Motor neuron (in vitro differentiated cells): ENCODE data around the gene PRSS56. TPM values are rescaled to one million over a fixed set of nuclear protein-coding genes. Genes with fewer than 3 reads are reported as not detected.

ENCODE experiments used
- ATAC-seq, 8 experiments: fragments of 200-7000 bp; cut with Tn5 transposase; replicated peaks in 6 of 8; 2 replicates each; pipeline ENCODE4 v1.8.0; 2021; ENCODE audit warnings: mild to moderate bottlenecking in 8 of 8, moderate library complexity in 8 of 8
- H3K27ac ChIP-seq, 2 donors: fragments of 250-450 bp; sonication (Bioruptor Pico); 2 replicates each; pipeline ENCODE4 v1.9.0; 2021; ENCODE audit warnings: antibody characterized with exemption in 2 of 2, mild to moderate bottlenecking in 2 of 2, moderate library complexity in 1 of 2
- H3K4me1 ChIP-seq, 2 donors: fragments of 250-450 bp; sonication (Bioruptor Pico); replicated peaks in 1 of 2; 2 replicates each; pipeline ENCODE4 v1.6.1; 2021; ENCODE audit warnings: antibody characterized with exemption in 2 of 2, mild to moderate bottlenecking in 2 of 2, moderate library complexity in 1 of 2
- H3K4me3 ChIP-seq, 5 donors: fragments of 250-450 bp; sonication (Bioruptor Pico); 2 replicates each; pipeline ENCODE4 v1.9.0; 2021; ENCODE audit warnings: antibody characterized with exemption in 5 of 5, mild to moderate bottlenecking in 5 of 5, moderate library complexity in 4 of 5
- WGBS, 10 experiments: fragments of 450-650 bp; shearing (Covaris generic); methylation state at CpG; one replicate each; pipeline ENCODE4 v1.0.0; 2022; 5-methylcytosine and 5-hydroxymethylcytosine counted together
- in situ Hi-C, 9 experiments: fragments of 400-800 bp; cut with MboI; loops; one replicate each; pipeline ENCODE4 v1.15.0; 2021; ENCODE audit warnings: low sequenced_read_pairs in 9 of 9, low pct_unique_long_range_greater_than_20kb in 2 of 9; ENCODE audit not compliant: unreplicated experiment in 9 of 9
- total RNA-seq, 8 experiments: library from RNA; unstranded; fragments of 300-600 nt; gene quantifications; 2 replicates each; pipeline versions ENCODE4 v1.2.3 to v1.2.4, GENCODE V29; 2022

The PRSS56 gene
- total RNA-seq, 8 experiments from 2014 or later = 0.08 to 1.9 (median 0.58) TPM; not detected in 2

GRCh38 chr2:232501331-232501771, 18.8 kb upstream of the PRSS56 start:
- no peak overlapping the region for H3K4me3 ChIP-seq
- no peak for ATAC-seq
- WGBS, 10 experiments = 0 to 100% (median 60%) methylated on average over 1 to 3 of the region's 9 CpGs; no CpG with 5 or more reads in 5 of the 10 experiments
- H3K4me1 ChIP-seq = peaks cover 76 to 81% of the 10 kb centered on the region in 2 donors
- in situ Hi-C loops = loop anchor here in 2 of 9 experiments (25.0 kb wide), 1 partner anchor 589 kb away; no protein-coding TSS in a partner anchor
- H3K27ac ChIP-seq = peak overlapping the region; percentile 87

DNA sequence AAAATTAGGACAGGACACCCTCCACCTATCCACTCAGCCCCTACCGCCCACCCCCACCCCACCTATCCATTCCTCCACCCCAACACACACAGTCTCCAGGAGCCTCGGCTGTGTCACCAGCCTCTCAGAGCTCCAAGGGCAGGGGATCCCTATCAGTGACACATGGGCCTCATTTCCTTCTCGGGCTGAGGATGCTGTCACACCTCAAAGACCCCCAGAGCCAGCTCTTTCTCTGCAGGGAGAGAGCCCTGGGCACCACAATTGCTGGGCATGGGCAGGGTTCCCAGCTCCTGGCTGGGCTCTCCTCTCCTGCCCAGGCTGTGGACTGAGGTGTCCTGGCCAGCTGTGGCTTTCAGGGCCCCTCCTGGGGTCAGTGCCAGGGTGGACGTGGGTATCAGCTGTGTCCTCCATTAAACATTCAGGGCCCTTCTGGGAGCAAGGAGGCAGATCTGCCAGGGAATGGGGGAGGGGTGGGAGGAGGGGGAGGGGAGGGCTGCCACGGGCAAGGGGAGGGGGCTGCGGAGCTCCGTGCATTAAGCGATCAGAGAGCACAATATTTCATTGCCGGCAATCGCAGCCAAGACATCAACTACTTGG, 18.3 kb upstream of the PRSS56 start:
- Histone ChIP-seq H3K27ac (peak overlapping the region; percentile 87), H3K4me3 (no peak overlapping the region), H3K4me1 (peaks cover 76 to 81% of the 10 kb centered on the region in 2 donors)
- in situ Hi-C loops = loop anchor here in 2 of 9 experiments (25.0 kb wide), 1 partner anchor 590 kb away; no protein-coding TSS in a partner anchor
- WGBS, 10 experiments = no CpG with 5 or more reads among the region's 10 CpGs
- ATAC-seq = no peak

GRCh38 chr2:232502511-232502910, 17.7 kb upstream of the PRSS56 start:
- peaks cover 76 to 81% of the 10 kb centered on the region in 2 donors for H3K4me1 ChIP-seq
- ATAC-seq = peak in 5 of 8 experiments; percentile 7 to 45 (median 23)
- in situ Hi-C loops = loop anchor here in 2 of 9 experiments (25.0 kb wide), 1 partner anchor 590 kb away; no protein-coding TSS in a partner anchor
- peak overlapping the region in 2 of 5 donors; percentile 31 to 34 for H3K4me3 ChIP-seq
- 0 to 25% (median 10%) methylated on average over 1 to 9 of the region's 21 CpGs; no CpG with 5 or more reads in 7 of the 10 experiments for WGBS, 10 experiments
- peak overlapping the region; percentile 87 for H3K27ac ChIP-seq

DNA sequence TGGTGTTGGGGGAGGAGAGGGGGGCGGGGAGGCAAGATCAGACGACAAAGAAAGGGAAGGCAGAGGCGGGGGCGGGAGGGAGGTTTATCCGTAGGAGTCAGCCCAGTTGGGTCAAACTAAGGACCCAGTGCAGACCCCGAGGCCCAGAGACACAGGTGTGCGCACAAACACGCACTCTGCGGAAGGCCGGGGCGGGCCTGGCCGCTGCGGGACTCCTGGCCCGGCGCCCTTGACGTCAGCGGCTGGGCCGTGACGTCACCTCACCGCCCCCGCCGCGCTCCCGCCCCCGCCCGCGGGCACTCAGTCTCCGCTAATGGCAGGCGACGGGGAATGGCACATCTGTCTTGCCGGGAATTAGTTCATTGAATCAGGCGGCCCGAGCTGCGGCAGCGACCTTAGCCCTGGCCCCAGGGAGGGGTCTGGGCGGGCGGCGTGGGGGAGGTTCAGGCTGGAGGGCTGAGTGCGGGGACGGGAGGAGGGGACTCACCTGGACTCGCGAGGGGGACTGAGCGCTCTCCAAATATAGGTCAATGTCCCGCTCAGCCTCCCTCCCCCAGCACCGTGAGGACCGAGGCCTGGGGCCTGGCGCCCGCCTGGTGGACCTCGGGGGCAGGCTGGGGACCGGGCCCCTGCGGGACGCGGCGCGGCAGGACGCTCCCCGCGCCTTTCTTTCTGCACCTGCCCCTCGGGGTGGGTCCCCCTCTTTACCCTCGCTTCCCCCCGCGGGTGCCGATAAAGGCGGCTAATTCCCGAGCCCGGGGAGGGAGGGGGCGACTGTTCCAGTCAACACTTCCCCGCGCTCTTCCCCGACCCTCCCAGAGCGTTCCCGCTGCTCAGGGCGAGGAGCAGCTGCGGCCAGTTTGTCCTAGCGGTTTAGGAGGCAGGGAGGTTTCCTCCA, 17.0 kb upstream of the PRSS56 start:
- Histone ChIP-seq H3K4me3 (peak overlapping the region; percentile 7 to 34 (median 18)), H3K27ac (peak overlapping the region; percentile 87), H3K4me1 (peaks cover 72 to 82% of the 10 kb centered on the region in 2 donors)
- WGBS, 10 experiments = no CpG with 5 or more reads among the region's 75 CpGs
- ATAC-seq = peak; percentile 60 to 72 (median 65)
- in situ Hi-C loops = loop anchor here in 2 of 9 experiments (25.0 kb wide), 1 partner anchor 591 kb away; no protein-coding TSS in a partner anchor

- peak overlapping the region; percentile 87 for H3K27ac ChIP-seq
- peaks cover 72 to 82% of the 10 kb centered on the region in 2 donors for H3K4me1 ChIP-seq
- in situ Hi-C loops = loop anchor here in 2 of 9 experiments (25.0 kb wide), 1 partner anchor 592 kb away; no protein-coding TSS in a partner anchor
- 0 to 50% (median 31%) methylated on average over 2 to 7 of the region's 16 CpGs; no CpG with 5 or more reads in 1 of the 10 experiments for WGBS, 10 experiments
- peak overlapping the region in 3 of 5 donors; percentile 18 to 34 (median 31) for H3K4me3 ChIP-seq
- no peak for ATAC-seq
These were observed 16.3 kb upstream of the PRSS56 start for GRCh38 chr2:232503809-232504323.

GRCh38 chr2:232504438-232504837, 15.8 kb upstream of the PRSS56 start:
- H3K27ac ChIP-seq = peak overlapping the region; percentile 87

DNA sequence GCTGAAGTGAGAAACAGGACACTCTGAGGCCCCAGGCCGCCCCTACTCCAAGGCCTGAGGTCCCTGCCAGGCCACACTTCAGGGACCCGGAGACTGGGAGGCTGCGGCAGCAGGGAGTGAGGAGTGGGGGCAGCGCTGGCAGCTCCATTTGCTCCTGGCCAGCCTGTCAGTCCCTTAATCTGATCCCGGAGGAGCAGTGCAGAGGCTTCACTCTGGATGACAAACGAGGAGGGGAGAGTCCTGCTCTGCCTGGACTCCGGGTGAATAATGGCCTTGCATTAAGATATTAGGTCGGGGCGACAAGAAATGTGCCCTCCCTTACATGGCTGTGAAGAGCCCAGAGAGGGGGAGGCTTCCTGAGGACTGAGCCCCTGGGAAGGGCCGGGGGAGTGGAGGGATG, 14.3 kb upstream of the PRSS56 start:
- in situ Hi-C loops = loop anchor here in 2 of 9 experiments (25.0 kb wide), 1 partner anchor 594 kb away; no protein-coding TSS in a partner anchor
- peaks cover 65 to 67% of the 10 kb centered on the region in 2 donors for H3K4me1 ChIP-seq
- no peak overlapping the region for H3K4me3 ChIP-seq
- WGBS, 10 experiments = 0 to 17% (median 9%) methylated on average over 1 to 5 of the region's 10 CpGs; no CpG with 5 or more reads in 6 of the 10 experiments
- peak overlapping the region; percentile 86 to 87 for H3K27ac ChIP-seq
- ATAC-seq = peak in 5 of 8 experiments; percentile 68 to 72 (median 70)

More at GRCh38 chr2:232504438-232504837, 15.8 kb upstream of the PRSS56 start:
- in situ Hi-C loops = loop anchor here in 2 of 9 experiments (25.0 kb wide), 1 partner anchor 592 kb away; no protein-coding TSS in a partner anchor
- Histone ChIP-seq H3K4me3 (no peak overlapping the region), H3K4me1 (peaks cover 72 to 80% of the 10 kb centered on the region in 2 donors)
- WGBS, 10 experiments = 35 to 100% (median 80%) methylated on average over 1 to 2 of the region's 2 CpGs; no CpG with 5 or more reads in 5 of the 10 experiments
- ATAC-seq = no peak

GRCh38 chr2:232506709-232507108, 13.5 kb upstream of the PRSS56 start:
- Histone ChIP-seq H3K4me3 (no peak overlapping the region), H3K27ac (peak overlapping the region; percentile 86 to 87), H3K4me1 (peaks cover 65 to 66% of the 10 kb centered on the region in 2 donors)
- ATAC-seq = peak in 1 of 8 experiments; percentile 11
- 63 to 83% (median 80%) methylated on average over 1 to 2 of the region's 4 CpGs; no CpG with 5 or more reads in 7 of the 10 experiments for WGBS, 10 experiments
- in situ Hi-C loops = loop anchor here in 2 of 9 experiments (25.0 kb wide), 1 partner anchor 594 kb away; no protein-coding TSS in a partner anchor

GRCh38 chr2:232508251-232508650, 11.9 kb upstream of the PRSS56 start:
- in situ Hi-C loops = loop anchor here in 2 of 9 experiments (25.0 kb wide), 1 partner anchor 596 kb away; no protein-coding TSS in a partner anchor

GRCh38 chr2:232511336-232511890, 8.8 kb upstream of the PRSS56 start:
- 10 to 80% (median 57%) methylated on average over 2 to 5 of the region's 11 CpGs; no CpG with 5 or more reads in 5 of the 10 experiments for WGBS, 10 experiments
- peak in 5 of 8 experiments; percentile 21 to 33 (median 26) for ATAC-seq
- H3K27ac ChIP-seq = peak overlapping the region; percentile 67 to 82
- no peak overlapping the region for H3K4me3 ChIP-seq
- in situ Hi-C loops = loop anchor here in 2 of 9 experiments (25.0 kb wide), 1 partner anchor 599 kb away; no protein-coding TSS in a partner anchor
- H3K4me1 ChIP-seq = peaks cover 56 to 57% of the 10 kb centered on the region in 2 donors

More at GRCh38 chr2:232508251-232508650, 11.9 kb upstream of the PRSS56 start:
- no peak overlapping the region for H3K4me3 ChIP-seq
- 82 to 83% methylated on average over 1 to 2 of the region's 7 CpGs; no CpG with 5 or more reads in 8 of the 10 experiments for WGBS, 10 experiments
- no peak for ATAC-seq
- H3K4me1 ChIP-seq = peaks cover 69 to 70% of the 10 kb centered on the region in 2 donors
- H3K27ac ChIP-seq = peak overlapping the region in 1 of 2 donors; percentile 17

DNA sequence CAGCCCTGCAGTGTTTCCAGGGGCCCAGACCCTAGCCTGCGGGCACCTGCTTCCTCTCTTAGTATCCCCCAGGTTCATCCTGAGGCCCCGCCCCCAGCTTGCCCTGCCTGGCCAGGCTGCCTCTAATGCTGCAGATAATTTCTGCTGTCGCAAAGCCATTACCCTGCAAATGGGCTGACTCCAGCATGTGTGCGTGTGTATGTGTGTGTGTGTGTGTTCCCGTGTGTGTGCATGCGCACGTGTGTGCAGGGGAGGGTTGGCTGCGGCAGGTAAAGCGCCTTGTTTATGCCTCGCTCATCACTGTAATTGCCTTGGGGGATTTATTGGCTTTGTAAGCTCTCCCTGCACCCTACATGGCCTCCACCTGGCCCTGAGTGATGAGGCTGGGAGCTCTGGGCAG, 7.6 kb upstream of the PRSS56 start:
- WGBS, 10 experiments = 0 to 83% methylated on average over 1 to 2 of the region's 10 CpGs; no CpG with 5 or more reads in 8 of the 10 experiments
- Histone ChIP-seq H3K4me1 (peaks cover 44 to 46% of the 10 kb centered on the region in 2 donors), H3K27ac (peak overlapping the region; percentile 67 to 82), H3K4me3 (no peak overlapping the region)
- in situ Hi-C loops = loop anchor here in 2 of 9 experiments (25.0 kb wide), 1 partner anchor 600 kb away; no protein-coding TSS in a partner anchor
- peak in 5 of 8 experiments; percentile 86 to 93 (median 89) for ATAC-seq
